ENCODE results near the gene ZMPSTE24.

The ZMPSTE24 gene

DNA sequence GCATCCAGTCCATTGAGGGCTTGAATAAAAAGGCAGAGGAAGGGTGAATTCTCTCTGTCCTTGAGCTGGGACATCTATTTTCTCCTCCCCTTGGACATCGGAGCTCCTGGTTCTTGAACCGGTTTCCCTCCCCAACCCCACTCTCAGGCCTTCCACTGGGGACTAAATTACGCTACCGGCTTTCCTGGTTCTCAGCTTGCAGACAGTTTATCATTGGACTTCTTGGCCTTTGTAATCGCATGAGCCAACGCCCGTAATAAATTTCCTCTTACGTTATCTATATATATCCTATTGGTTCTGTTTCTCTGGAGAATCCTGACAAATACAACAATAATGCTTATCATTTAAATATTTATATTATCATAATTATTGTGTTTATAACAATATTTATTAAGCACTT, 79.4 kb downstream of the ZMPSTE24 start:
- no peaks in the 10 kb centered on the region for H4K20me1 ChIP-seq (ENCODE audit: control insufficient read depth, insufficient read depth, low read depth, low read length)
- no peaks in the 10 kb centered on the region for H3K79me2 ChIP-seq (ENCODE audit: control insufficient read depth, low read length)
- H3K36me3 ChIP-seq (ENCODE audit: control insufficient read depth, low read length), result no peaks in the 10 kb centered on the region
- H3K27me3 ChIP-seq (ENCODE audit: control insufficient read depth, low read length), result no peaks in the 10 kb centered on the region
- H3K4me2 ChIP-seq (ENCODE audit: low read length), result no peak overlapping the region
- H3K9me2 ChIP-seq (replicated peaks; ENCODE audit: control insufficient read depth, low read length), result no peaks in the 10 kb centered on the region
- no peaks in the 10 kb centered on the region for H3F3A ChIP-seq (ENCODE audit: control insufficient read depth, insufficient read depth)
- H3K4me1 ChIP-seq (ENCODE audit: control insufficient read depth, low read length), result peaks cover 23% of the 10 kb centered on the region
- H3K27ac ChIP-seq (ENCODE audit: low read depth, low read length), result no peak overlapping the region
- H3K4me3 ChIP-seq (ENCODE audit: low read length), result no peak overlapping the region
- no peaks in the 10 kb centered on the region for H3K9me3 ChIP-seq (ENCODE audit: control insufficient read depth, insufficient read depth, low read length)
- TF ChIP-seq, protein P1, sequence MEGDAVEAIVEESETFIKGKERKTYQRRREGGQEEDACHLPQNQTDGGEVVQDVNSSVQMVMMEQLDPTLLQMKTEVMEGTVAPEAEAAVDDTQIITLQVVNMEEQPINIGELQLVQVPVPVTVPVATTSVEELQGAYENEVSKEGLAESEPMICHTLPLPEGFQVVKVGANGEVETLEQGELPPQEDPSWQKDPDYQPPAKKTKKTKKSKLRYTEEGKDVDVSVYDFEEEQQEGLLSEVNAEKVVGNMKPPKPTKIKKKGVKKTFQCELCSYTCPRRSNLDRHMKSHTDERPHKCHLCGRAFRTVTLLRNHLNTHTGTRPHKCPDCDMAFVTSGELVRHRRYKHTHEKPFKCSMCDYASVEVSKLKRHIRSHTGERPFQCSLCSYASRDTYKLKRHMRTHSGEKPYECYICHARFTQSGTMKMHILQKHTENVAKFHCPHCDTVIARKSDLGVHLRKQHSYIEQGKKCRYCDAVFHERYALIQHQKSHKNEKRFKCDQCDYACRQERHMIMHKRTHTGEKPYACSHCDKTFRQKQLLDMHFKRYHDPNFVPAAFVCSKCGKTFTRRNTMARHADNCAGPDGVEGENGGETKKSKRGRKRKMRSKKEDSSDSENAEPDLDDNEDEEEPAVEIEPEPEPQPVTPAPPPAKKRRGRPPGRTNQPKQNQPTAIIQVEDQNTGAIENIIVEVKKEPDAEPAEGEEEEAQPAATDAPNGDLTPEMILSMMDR (IDR thresholded peaks at IDR 0.05; ENCODE audit: low read depth, low read length, poor library complexity, severe bottlenecking), result no peak
- no peak for TF ChIP-seq EZH2phosphoT487 (IDR thresholded peaks at IDR 0.05; ENCODE audit: borderline replicate concordance, low read length)

DNA sequence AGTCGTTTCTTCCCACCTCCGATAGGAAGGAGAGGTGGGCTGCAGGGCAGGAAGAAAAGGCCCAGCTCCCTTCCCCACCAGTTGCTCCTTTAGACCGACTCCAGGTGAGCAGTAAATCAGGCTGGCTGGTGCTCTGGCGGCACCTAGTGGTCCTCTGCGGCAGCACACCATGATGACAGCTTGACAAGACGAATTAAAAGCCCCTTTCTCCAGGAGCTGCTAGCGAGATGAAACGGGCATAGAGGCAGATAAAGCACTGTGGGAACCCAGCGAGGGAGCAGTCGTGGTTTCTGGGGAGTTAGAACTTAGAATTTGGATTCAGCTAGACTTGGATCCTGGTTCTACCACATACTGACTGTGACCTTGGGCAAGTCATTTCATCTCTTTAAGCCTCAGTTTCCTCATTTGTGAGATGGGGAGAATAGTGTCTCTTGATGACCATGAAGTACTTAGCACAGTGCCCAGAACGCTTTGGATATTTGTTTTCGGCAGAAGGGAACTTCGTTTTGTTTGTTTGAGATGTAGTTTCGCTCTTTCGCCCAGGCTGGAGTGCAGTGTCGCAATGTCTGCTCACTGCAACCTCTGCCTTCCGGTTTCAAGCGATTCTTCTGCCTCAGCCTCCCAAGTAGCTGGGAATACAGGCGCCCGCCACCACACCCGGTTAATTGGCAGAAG, 80.8 kb downstream of the ZMPSTE24 start:
- TF ChIP-seq, protein P1 (IDR thresholded peaks at IDR 0.05; ENCODE audit: low read depth, low read length, poor library complexity, severe bottlenecking), result peak; percentile 98
- TF ChIP-seq EZH2phosphoT487 (IDR thresholded peaks at IDR 0.05; ENCODE audit: borderline replicate concordance, low read length), result no peak

DNA sequence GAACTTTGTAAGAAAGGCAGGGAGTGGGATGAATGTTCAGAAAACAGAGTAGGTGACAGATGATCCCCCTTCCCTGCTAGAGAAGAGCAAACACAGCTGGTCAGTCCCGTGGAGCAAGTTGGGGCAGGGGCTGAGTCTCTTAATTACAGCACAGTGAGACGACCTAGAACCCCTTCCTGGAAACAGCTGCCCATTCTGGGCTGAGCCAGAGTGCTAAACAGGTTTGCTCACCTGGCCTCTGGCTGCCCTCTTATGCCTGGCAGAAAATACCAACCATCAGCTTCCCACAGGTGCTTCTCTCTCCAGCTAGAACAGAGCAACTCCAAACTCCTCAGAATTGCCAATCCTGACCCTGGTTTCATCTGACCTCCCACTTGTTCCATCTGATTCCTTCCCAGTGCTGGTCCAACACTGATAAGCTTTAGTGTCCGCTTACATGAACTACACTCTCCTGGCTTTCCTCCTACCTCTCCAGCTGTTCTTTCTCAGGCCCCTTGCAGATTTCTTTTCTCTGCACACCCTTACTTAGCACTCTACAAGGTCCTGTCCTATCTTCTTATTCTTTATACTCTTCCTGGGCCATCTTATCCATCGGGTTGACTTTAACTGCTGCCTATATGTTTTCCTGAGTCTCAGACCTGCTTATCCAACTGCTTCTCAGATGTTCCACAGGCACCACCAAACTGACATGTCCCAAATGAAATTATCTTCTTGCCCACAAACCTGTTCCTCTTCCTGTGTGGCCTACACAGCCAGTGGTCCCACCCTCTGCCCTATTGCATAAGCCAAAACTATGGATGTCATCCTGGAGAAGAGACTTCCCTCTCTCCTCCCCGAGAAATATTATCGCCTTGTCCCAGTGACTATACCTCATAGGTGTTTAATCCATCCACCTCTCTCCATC, 81.6 kb downstream of the ZMPSTE24 start:
- no peaks in the 10 kb centered on the region for H3K36me3 ChIP-seq (ENCODE audit: control insufficient read depth, low read length)
- no peaks in the 10 kb centered on the region for H3K79me2 ChIP-seq (ENCODE audit: control insufficient read depth, low read length)
- no peak overlapping the region for H3K27ac ChIP-seq (ENCODE audit: low read depth, low read length)
- H3F3A ChIP-seq (ENCODE audit: control insufficient read depth, insufficient read depth), result no peaks in the 10 kb centered on the region
- H3K4me1 ChIP-seq (ENCODE audit: control insufficient read depth, low read length), result peaks cover 31% of the 10 kb centered on the region
- no peak for TF ChIP-seq EZH2phosphoT487 (IDR thresholded peaks at IDR 0.05; ENCODE audit: borderline replicate concordance, low read length)
- TF ChIP-seq, protein P1 (IDR thresholded peaks at IDR 0.05; ENCODE audit: low read depth, low read length, poor library complexity, severe bottlenecking), result no peak
- no peaks in the 10 kb centered on the region for H3K27me3 ChIP-seq (ENCODE audit: control insufficient read depth, low read length)
- no peak overlapping the region for H3K4me3 ChIP-seq (ENCODE audit: low read length)
- H4K20me1 ChIP-seq (ENCODE audit: control insufficient read depth, insufficient read depth, low read depth, low read length), result no peaks in the 10 kb centered on the region
- H3K9me3 ChIP-seq (ENCODE audit: control insufficient read depth, insufficient read depth, low read length), result no peaks in the 10 kb centered on the region
- H3K9me2 ChIP-seq (replicated peaks; ENCODE audit: control insufficient read depth, low read length), result no peaks in the 10 kb centered on the region
- H3K4me2 ChIP-seq (ENCODE audit: low read length), result no peak overlapping the region

More for the DNA sequence above, 80.8 kb downstream of the ZMPSTE24 start:
- Histone ChIP-seq H3K9me3 (ENCODE audit: control insufficient read depth, insufficient read depth, low read length) (no peaks in the 10 kb centered on the region), H3K4me3 (ENCODE audit: low read length) (0 out of 2 replicates have a peak overlapping the region, but pooled peaks have one; percentile 8), H3K36me3 (ENCODE audit: control insufficient read depth, low read length) (no peaks in the 10 kb centered on the region), H3K9me2 (replicated peaks; ENCODE audit: control insufficient read depth, low read length) (no peaks in the 10 kb centered on the region), H3K4me2 (ENCODE audit: low read length) (peak overlapping the region; percentile 42), H4K20me1 (ENCODE audit: control insufficient read depth, insufficient read depth, low read depth, low read length) (no peaks in the 10 kb centered on the region), H3K79me2 (ENCODE audit: control insufficient read depth, low read length) (no peaks in the 10 kb centered on the region), H3K27ac (ENCODE audit: low read depth, low read length) (no peak overlapping the region), H3K4me1 (ENCODE audit: control insufficient read depth, low read length) (peaks cover 24% of the 10 kb centered on the region), H3K27me3 (ENCODE audit: control insufficient read depth, low read length) (no peaks in the 10 kb centered on the region), H3F3A (ENCODE audit: control insufficient read depth, insufficient read depth) (no peaks in the 10 kb centered on the region)
